Renal cortical epithelial cell (primary cell): ENCODE data around the gene IRF2. TPM values are rescaled to one million over a fixed set of nuclear protein-coding genes. Genes with fewer than 3 reads are reported as not detected.
A peak's percentile ranks its signal among the peaks of the same experiment; 100 is the strongest.

ENCODE experiments used
- DNase-seq: peaks from one replicate; pipeline ENCODE4 v3.0.0-alpha.2; 2011; ENCODE audit warnings: low read depth
- total RNA-seq: library from RNA; depleted of rRNA; stranded (reverse); fragments of >200 nt; gene quantifications from 2 replicates; pipeline ENCODE4 v1.2.3, GENCODE V29; 2014

Gene IRF2
- total RNA-seq, 1 donor from 2014 or later: 33.3 TPM

GRCh38 chr4:184368290-184368689 lies 106.1 kb downstream of the IRF2 start:
- DNase-seq: peak; percentile 34

GRCh38 chr4:184364100-184364921 lies 110.0 kb downstream of the IRF2 start:
- DNase-seq: peak; percentile 97

GRCh38 chr4:184363258-184363657 lies 111.1 kb downstream of the IRF2 start:
- no peak for DNase-seq

- DNase-seq: peak; percentile 49
These were observed 112.0 kb downstream of the IRF2 start for GRCh38 chr4:184362396-184362795.

DNA sequence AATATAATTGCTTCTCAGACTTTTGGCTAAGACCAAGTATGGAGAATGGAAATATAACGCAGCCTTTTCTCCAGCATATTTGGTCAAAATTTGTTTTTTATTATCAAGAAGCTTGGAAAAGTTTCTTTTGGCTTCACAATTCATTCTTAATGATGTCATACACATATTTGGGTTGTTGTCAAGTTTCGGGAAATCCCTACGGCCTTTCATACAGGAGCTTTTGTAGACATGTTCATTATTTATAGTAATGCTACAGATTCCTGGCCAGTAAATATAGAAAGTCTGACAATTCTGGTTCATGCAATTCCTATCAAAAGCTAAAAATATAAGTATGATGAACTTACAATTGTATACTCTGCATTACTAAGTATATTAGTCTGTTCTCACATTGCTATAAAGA lies 112.9 kb downstream of the IRF2 start:
- no peak for DNase-seq

DNA sequence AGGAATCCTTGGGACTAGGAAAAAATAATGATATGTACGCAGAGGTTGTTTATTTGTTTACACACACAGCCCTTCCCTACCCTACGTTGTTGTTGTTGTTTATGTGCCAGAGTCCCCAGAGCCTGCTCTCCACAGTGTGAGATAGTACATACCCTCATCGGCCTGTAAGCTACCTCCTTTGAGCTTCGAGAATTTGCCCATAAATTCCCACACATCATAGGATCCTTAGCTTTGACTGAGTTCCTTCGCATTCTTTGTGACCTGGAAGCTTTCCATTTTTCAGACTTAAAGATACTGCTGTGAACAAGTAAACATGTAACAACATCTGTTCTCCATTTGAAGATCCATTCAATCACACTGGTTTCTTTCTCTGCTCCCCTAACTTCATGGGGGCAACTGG lies 114.5 kb downstream of the IRF2 start:
- no peak for DNase-seq

GRCh38 chr4:184358521-184359232 lies 115.7 kb downstream of the IRF2 start:
- no peak for DNase-seq

- DNase-seq: no peak
These were observed 116.6 kb downstream of the IRF2 start for GRCh38 chr4:184357772-184358171.

DNA sequence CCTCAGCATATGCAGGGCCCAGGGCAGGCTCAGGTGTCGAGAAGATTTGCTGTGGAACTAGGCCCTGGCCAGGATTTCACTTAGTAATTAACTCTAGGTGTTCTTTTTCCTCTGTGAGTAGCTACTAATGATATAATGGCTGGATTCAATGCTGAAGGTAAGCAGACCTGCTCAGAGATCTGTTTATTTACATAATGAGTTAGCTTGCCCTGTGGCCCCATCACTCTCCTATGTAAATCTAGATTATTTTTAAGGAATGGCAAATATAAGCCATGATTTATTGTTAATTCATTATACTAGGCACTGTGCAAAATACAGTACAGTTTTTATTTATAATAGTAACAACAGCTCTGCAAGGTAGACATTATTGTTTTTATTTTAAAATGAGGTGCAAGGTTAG lies 117.2 kb downstream of the IRF2 start:
- no peak for DNase-seq

DNA sequence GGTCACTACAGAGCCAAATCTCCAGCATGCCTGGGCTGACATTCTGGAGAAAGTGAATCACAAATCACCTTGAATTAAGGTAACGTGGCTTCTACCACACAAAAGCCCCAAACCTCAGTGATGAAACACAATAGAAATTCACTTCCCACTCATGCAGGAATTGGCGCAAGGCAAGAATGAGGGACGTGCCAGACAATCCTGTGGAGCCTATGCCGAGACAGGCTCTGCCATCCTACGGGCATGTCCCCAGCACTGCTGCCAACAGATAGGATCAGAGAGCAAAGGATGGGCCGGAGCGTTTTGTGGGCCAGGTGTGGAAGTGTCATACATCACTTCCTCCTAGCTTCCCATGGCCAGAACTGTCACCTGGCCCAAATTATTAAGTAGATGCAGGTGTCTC lies 118.0 kb downstream of the IRF2 start:
- no peak for DNase-seq

GRCh38 chr4:184355857-184356256 lies 118.5 kb downstream of the IRF2 start:
- DNase-seq: no peak

DNA sequence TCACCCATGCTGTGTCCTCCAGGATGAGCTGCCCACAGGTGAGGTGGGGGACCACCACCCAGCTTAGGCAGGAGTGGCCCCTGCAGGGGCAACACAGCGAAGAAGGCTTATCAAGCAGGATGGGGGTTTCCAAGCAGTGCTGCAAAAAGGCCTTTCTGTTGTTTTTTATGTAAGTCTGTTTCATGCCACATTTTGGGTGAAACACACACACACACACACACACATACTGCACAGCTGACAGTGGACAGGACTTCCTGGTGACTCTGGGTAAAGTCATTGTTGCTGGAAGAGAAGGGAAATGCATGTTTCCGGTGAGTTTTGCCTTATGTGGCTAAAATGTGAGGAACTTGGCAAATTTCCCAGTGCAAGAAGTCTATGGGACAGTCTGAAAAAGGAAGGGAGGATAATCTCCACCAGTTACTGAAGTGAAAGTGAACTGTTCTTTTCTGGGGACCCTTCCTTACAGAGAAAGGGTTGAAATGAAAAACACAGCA lies 119.2 kb downstream of the IRF2 start:
- DNase-seq: peak; percentile 88

- no peak for DNase-seq
These were observed 121.5 kb downstream of the IRF2 start for GRCh38 chr4:184352891-184353290.

- DNase-seq: no peak
These were observed 122.5 kb downstream of the IRF2 start for GRCh38 chr4:184351560-184352451.

- DNase-seq: no peak
These were observed 123.4 kb downstream of the IRF2 start for GRCh38 chr4:184350964-184351363.

DNA sequence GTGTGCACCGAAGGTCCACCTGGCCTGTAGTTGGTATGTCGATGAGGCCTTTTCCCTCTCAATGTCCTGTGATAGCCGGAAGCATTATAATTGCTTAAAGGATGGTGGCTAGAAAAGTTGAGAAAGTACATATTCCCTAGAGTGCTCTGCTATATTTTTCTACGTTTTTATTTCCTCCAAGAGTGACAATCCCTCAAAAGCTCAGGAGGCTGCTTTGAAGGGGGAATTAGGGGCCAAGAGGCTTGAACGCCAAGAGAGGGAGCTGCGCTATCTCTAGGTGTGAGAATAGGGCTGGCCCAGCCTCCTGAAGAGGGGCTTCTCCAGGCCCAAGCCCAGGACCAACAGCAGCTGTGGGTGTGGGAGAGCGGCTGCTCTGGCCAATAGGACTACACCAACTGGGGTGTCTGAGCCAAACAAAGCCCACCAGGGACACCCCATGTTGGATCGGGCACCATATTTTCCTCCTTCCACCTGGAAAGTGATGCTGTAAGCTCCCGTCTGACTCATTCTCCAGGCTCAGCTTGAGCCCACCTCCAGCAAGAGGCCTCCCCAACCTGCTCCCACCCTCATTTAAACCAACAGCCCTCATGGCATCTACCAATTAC lies 124.0 kb downstream of the IRF2 start:
- no peak for DNase-seq

- DNase-seq: no peak
These were observed 124.9 kb downstream of the IRF2 start for GRCh38 chr4:184349283-184350039.

DNA sequence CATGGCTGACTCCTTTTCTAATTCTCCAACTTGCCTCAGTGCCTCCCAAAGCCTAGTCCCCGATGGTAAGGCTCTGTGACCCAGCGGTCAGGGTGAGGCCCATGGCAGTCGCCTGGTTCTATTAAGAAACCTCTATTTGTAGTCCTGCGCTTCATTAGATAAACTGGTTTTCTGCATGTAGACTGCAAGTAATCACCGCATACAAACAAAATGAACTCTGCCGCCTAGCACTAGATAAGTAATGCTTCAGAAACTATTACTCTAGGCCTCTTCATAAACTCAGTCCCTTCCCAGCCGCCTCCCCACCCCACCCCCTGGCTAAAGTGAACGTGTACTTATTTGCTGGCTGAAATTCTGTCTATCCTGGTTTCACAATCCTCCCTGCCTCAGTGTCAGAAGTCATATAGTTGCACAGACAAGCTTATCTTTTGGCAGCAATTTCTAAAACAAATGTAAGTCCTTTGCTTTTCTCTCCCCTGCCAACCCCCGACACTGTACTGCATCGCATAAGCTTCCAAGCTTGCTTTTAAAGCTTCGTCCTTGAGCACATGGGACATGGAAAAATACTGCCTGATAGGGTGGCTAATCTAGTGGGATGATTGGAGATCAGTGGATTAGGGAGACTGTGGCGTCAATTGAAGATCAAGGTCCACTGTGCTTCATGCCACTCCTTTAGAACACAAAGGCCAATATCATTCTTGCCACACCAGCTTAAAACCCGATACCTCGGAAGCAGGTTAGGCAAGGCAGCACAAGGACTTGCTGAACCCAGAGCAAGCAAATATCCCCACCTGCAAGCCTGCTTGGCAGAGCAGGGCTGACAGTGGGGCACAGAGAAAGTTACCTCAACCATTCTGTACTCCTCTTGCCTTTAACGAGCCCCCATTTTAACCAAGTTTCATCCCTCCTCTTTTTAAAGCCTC lies 125.8 kb downstream of the IRF2 start:
- DNase-seq: no peak
